Right hindlimb (tissue), 1 donor: Measurements from ENCODE around the gene FLT4.
"Not testable (repeated sequence)": the region's sequence is repeated elsewhere in the genome, so short reads cannot be mapped to it uniquely, and the experiment has no call there.

ENCODE experiments used
- DNase-seq: peaks from one replicate; pipeline ENCODE4 v3.0.0-alpha.2; 2018

Gene FLT4

DNA sequence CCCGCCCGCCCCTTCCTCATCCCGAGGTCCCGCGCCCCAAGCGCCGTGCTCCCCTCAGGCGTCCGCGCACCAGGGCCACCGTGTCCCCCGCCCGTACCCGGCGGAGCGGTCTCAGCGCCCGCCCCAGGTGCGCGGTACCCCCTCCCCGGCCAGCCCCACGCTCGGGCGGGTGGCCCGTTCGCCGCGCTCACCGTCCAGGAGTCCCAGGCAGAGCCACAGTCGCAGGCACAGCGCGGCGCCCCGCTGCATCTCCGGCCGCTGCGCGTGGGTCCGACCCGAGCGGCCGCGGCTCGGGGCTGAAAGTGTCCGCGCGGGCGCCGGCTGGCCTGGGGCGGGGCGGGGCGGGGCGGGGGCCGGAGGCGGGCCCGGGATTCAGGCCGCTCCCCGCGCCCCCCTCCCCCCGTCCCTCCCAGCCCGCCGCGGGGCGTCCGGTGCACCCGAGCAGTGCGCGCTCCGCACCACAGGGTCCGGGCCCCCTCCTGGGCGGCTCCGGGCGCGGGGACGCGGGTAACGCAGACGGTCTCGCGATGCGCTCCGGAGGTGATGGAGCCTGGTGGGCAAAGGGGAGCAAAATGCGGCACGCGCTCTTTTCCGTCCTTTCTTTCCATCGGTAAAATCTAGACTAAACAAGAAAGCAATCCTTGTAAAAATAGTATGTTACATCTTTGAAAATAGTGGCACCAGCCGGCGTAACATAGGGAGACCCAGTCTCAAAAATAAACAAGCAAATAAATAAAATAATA lies at the start of gene FLT4:
Gene FLT4, minus strand, starts transcription at position 304 of the 743 bp plus-strand sequence. Its CDS starts 55 bp downstream, at position 249.
- no peak for DNase-seq

DNA sequence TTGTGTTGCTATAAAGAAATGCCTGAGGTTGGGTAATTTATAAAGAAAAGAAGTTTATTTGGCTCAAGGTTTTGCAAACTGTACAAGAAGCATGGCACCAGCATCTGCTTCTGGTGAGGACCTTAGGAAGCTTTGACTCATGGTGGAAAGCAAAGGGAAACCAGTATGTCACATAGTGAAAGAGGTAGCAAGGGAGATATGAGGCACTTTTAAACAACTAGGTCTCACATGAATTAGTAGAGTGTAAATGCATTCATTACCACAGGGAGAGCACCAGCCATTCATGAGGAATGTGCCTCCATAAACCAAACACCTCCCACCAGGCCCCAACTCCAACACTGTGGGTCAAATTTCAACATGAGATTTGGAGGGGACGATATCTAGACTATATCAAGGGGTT lies 49.6 kb upstream of the FLT4 start:
- DNase-seq, result no peak

GRCh38 chr5:180696116-180696515 lies 46.7 kb upstream of the FLT4 start:
- no peak for DNase-seq

DNA sequence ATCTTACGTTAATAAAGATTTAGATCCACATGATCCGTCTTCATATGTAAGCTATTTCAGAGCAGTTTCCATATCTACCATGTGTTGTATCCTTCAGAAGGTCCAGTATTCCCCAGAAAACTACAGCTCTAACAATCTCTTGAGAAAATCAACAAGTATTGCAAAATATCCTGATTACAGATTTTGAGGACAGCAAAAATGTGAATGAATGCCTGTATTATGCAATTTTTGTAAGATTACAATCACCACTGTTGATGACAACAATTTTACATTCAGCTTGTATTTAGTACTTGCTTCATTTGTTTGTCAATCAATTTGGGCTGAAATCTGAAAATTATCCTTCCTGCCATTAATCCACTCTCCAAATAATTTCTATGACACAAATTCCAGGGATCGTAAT lies 43.0 kb upstream of the FLT4 start:
- no peak for DNase-seq

GRCh38 chr5:180691046-180691445 lies 41.6 kb upstream of the FLT4 start:
- DNase-seq, result no peak

- no peak for DNase-seq
Measured at GRCh38 chr5:180690562-180690961, 41.2 kb upstream of the FLT4 start.

DNA sequence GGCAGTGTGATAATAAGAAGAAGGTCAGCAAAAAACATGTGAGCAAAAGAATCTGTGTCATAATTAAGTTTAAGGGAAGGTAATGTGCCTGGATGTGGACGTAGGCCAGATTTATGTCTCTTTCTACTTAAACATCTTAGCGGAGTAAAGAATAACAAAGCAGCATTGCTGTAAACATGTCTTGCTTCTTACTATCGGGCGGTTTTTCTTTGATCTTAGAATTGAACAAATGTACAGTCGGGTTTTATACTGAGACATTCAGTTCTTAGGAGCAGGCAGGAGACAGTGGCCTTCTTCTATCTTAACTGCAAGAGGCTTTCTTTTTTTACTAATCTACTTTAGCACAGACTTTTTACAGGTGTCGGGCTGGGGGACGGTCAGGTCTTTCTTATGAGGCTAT lies 40.4 kb upstream of the FLT4 start:
- no peak for DNase-seq

- no peak for DNase-seq
Measured at GRCh38 chr5:180689071-180689694, 39.8 kb upstream of the FLT4 start.

GRCh38 chr5:180688330-180689070 lies 39.1 kb upstream of the FLT4 start:
- no peak for DNase-seq

DNA sequence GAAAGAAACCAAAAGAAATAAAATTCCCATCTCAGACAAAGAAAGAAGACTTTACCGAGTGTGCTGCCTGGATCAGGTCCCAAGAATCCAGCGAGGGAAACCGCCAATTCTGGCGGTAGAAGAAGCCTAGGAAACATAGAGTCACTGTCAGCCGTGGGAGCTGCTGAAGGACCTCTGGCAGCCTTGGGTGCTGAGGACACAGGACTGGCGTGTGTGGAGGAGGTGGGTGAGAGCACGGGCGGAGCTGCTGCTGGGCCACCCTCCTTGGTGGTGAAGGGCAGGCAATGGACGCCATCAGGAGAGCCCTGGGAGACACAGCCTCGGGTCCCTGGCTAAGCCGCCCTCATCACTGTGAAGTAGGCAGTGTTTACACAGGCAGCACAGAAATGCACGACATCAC lies 37.4 kb upstream of the FLT4 start:
- not testable (repeated sequence) for DNase-seq

GRCh38 chr5:180684623-180685161 lies 35.3 kb upstream of the FLT4 start:
- no peak for DNase-seq

DNA sequence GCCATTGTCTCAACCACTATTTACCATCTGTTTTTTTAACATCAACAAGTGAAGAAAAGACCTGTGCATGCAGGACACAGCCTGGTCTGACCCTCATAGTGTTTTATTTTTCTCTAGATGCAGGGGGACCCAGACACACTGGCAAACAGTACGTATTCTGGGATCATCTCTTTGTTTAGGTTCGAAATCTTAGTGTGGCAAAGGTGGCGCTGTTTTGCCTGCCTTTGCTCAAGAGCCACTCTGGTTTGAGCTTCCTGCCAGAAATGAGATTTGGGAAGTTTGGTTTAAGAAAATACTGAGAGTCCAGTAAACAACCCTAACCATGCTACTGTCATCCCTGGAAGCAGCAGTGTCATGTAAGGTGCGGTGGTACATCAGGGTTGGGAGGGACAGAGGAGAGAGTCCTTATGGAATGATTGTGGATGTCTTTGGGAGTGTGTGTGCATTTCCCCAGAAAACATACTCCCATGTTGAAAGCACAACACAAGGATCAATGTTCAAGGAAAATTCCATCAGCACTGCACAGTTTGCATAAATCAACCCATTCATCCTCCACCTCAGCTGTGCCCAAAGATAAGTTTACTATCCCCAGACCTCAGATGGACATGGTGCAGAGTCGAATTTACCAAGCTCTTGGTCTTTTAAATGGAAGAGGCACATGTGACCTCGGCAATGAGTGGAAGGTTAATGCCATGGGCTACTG lies 34.0 kb upstream of the FLT4 start:
- DNase-seq, result no peak

DNA sequence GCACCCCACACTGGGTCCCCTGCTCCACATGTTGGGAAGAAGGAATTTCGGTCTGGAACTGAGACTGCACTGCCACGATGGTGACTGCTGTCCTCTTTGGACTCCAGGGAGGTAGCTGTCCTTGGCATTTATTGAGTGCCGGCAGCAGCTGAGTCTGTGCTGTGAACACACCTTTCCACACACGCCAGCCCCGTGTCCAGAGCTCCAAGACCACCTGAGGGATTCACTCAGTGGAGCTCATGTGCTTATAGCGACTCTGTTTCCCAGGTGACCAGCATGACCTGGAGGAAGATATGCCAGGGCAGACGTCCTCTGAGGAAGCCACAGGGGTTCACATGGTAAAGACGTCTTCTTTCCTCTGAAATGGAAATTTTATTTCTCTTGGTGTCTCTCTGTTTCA lies 33.2 kb upstream of the FLT4 start:
- no peak for DNase-seq

- DNase-seq, result not testable (repeated sequence)
Measured at GRCh38 chr5:180682008-180682407, 32.6 kb upstream of the FLT4 start.

GRCh38 chr5:180678319-180678718 lies 28.9 kb upstream of the FLT4 start:
- DNase-seq, result not testable (repeated sequence)

DNA sequence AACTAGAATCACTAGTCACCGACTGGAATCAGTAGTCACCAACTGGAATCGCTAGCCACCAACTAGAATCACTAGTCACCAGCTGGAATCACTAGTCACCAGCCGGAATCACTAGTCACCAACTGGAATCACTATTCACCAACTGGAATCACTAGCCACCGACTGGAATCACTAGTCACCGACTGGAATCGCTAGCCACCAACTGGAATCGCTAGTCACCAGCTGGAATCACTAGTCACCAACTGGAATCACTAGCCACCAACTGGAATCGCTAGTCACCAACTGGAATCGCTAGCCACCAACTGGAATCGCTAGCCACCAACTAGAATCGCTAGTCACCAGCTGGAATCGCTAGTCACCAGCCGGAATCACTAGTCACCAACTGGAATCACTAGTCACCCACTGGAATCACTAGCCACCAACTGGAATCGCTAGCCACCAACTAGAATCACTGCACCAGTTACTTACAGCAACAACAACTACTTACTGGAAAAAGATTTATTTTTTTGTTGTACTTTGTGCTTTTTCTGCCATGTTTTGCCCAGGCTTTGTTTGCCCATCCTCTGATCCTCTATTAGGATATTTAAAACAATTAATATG lies 25.7 kb upstream of the FLT4 start:
- DNase-seq, result no peak

GRCh38 chr5:180674090-180674475 lies 24.7 kb upstream of the FLT4 start:
- DNase-seq, result not testable (repeated sequence)

DNA sequence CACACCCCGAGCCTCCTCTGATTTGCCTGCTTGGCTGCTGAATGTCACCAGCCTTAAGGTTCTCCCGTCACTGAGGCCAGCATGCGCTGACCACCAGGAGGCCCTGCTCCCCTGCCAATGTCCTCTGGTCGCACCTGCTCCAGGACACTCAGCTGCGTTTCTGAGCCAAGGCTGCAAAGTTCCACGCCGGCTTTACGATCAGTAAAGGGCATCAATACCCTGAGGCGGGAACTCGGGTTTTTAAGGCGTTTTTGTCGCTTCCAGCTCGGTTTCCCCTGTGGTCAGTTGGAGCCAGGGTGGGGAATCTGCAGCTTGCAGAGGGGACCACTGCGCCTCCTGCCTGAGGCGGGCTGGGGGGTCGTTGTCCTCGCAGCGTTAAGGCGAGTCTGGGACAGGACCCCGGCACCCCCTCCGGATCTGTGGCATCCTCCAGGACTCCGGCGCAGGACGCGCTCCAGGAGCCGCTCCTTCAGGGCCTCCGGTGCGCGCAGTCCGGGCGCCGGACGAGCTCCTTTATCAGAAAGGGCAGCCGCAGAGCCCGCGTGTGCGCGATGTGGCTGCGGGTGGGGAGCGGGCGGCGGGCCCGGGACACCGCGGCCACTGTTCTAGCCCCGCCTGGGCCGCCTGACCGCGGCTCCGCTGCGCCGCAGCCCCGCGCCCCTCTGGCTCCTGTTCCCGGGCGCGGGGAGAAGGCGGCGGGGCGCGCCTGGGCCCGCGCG lies 24.1 kb upstream of the FLT4 start:
- DNase-seq, result no peak

GRCh38 chr5:180671958-180672524 lies 22.6 kb upstream of the FLT4 start:
- not testable (repeated sequence) for DNase-seq

GRCh38 chr5:180670586-180671359 lies 21.4 kb upstream of the FLT4 start:
- DNase-seq, result no peak

- no peak for DNase-seq
Measured at GRCh38 chr5:180670157-180670556, 20.8 kb upstream of the FLT4 start.
